ENCODE data around the gene CYB5R3.

DNA sequence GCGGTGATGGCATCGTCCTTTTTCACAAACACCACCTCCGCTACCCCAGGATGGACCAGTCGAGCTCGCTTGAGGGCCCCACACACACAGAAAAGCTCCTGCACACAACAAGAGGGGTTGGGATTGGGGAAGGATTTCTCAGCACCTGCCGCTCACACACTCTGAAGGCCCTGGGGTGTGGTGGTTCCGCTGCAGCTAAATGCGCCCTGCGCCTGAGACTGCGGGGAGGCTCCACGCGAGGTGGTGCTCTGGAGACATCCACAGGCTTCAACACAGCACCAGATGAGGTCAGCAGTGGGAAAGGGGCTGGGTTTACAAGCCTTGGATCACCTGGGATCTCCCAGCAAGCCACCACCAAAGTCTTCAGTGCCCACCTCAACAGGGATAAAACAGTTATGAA, 57.2 kb downstream of the CYB5R3 start:
- TF ChIP-seq NFIC (IDR thresholded peaks at IDR 0.05) (no peak), CEBPB (IDR thresholded peaks at IDR 0.05) (no peak), YY1 (IDR thresholded peaks at IDR 0.05; ENCODE audit: low read depth) (no peak), REST (IDR thresholded peaks at IDR 0.05; ENCODE audit: low read depth) (no peak), TEAD4 (IDR thresholded peaks at IDR 0.05) (no peak), ZBTB7A (IDR thresholded peaks at IDR 0.05; ENCODE audit: low read depth) (no peak), RAD21 (IDR thresholded peaks at IDR 0.05; ENCODE audit: low read depth) (no peak)

Measured in Ishikawa (cell line).